T-cell (primary cell): ENCODE results near the gene KAZN. TPM values are rescaled to one million over a fixed set of nuclear protein-coding genes. Genes with fewer than 3 reads are reported as not detected.

Experiments used
- ATAC-seq, 4 experiments: fragments of 200-7000 bp in 3 of 4; fragments of 150-1000 bp in 1 of 4; cut with Tn5 transposase; replicated peaks in 1 of 4; 1 replicate in 3 of 4; 2 replicates in 1 of 4; pipeline ENCODE4 v1.10.0; 2021; ENCODE audit warnings: moderate library complexity in 3 of 4, mild to moderate bottlenecking in 2 of 4, moderate number of reproducible peaks in 1 of 4
- CTCF ChIA-PET, 2 donors: fragments of 300-600 bp; sonication (Branson Sonifier 250); formaldehyde crosslinking; loops; one replicate each; lab custom pipeline; 2022; ENCODE audit warnings: antibody characterized with exemption in 2 of 2; lab: Charles Lee
- POLR2A ChIA-PET, 2 donors: fragments of 300-600 bp; sonication (Branson Sonifier 250); formaldehyde crosslinking; loops; one replicate each; lab custom pipeline; 2022; ENCODE audit warnings: antibody characterized with exemption in 2 of 2; lab: Charles Lee
- DNase-seq, 35 experiments: peaks; one replicate each; pipeline versions ENCODE4 v3.0.0 to v3.0.0-alpha.2; 2013 to 2023
- H3K27ac ChIP-seq: one replicate; pipeline ENCODE4 v1.5.1; 2013; ENCODE audit warnings: low read length
- H3K27me3 ChIP-seq, 2 experiments: replicated peaks in 1 of 2; 1 replicate in 1 of 2; 2 replicates in 1 of 2; pipeline versions ENCODE4 v1.6.1 to v1.7.0; 2013; ENCODE audit warnings: low read length in 1 of 2, mixed read lengths in 1 of 2; ENCODE audit not compliant: control insufficient read depth in 2 of 2, insufficient read depth in 2 of 2; ENCODE audit errors: extremely low read depth in 1 of 2
- H3K36me3 ChIP-seq, 2 donors: 1 replicate in 1 of 2; 2 replicates in 1 of 2; pipeline versions ENCODE4 v1.6.1 to v1.7.0; 2013; ENCODE audit warnings: low read length in 1 of 2; ENCODE audit not compliant: control insufficient read depth in 2 of 2, insufficient read depth in 1 of 2; ENCODE audit errors: extremely low read depth in 1 of 2
- H3K4me1 ChIP-seq, 2 experiments: 1 replicate in 1 of 2; 2 replicates in 1 of 2; pipeline versions ENCODE4 v1.6.1 to v1.7.0; 2013; ENCODE audit warnings: low read length in 2 of 2, mixed read lengths in 1 of 2; ENCODE audit not compliant: insufficient read depth in 2 of 2, control insufficient read depth in 1 of 2; ENCODE audit errors: extremely low read depth in 1 of 2
- H3K4me3 ChIP-seq, 2 donors: 1 replicate in 1 of 2; 2 replicates in 1 of 2; pipeline versions ENCODE4 v1.5.1 to v1.7.0; 2013; ENCODE audit warnings: mild to moderate bottlenecking in 2 of 2, low read length in 1 of 2, moderate library complexity in 1 of 2; ENCODE audit not compliant: control insufficient read depth in 1 of 2; ENCODE audit errors: extremely low read depth in 1 of 2
- H3K9me3 ChIP-seq: 2 replicates; pipeline ENCODE4 v1.7.0; 2013
- H3K27ac Mint-ChIP-seq, 2 donors: one replicate each; pipeline ENCODE4 v1.8.0; 2020 to 2021; ENCODE audit warnings: mild to moderate bottlenecking in 2 of 2, mixed read lengths in 2 of 2
- H3K27me3 Mint-ChIP-seq, 2 donors: one replicate each; pipeline ENCODE4 v1.8.0; 2021 to 2022; ENCODE audit warnings: mixed read lengths in 2 of 2
- H3K36me3 Mint-ChIP-seq: one replicate; pipeline ENCODE4 v1.8.0; 2021; ENCODE audit warnings: mixed read lengths
- H3K4me1 Mint-ChIP-seq, 3 donors: one replicate each; pipeline ENCODE4 v1.8.0; 2020 to 2022; ENCODE audit warnings: mixed read lengths in 3 of 3, mild to moderate bottlenecking in 1 of 3
- H3K4me3 Mint-ChIP-seq, 3 donors: one replicate each; pipeline ENCODE4 v1.8.0; 2020 to 2022; ENCODE audit warnings: mild to moderate bottlenecking in 3 of 3, mixed read lengths in 3 of 3, moderate library complexity in 3 of 3
- H3K9me3 Mint-ChIP-seq, 3 donors: one replicate each; pipeline ENCODE4 v1.8.0; 2020 to 2022; ENCODE audit warnings: mixed read lengths in 3 of 3
- WGBS: methylation state at CpG from one replicate; pipeline ENCODE4 v1.1.5; 2013; ENCODE audit warnings: missing lambda C conversion rate; ENCODE audit not compliant: insufficient coverage; 5-methylcytosine and 5-hydroxymethylcytosine counted together
- total RNA-seq, 35 experiments: library from RNA in 6 of 35; stranded (reverse) in 6 of 35; fragments of 120-200 nt in 1 of 35; gene quantifications; one replicate each; pipeline versions ENCODE4 v1.2.1 to v1.2.4 and lab custom pipeline; 2013 to 2026

The KAZN gene
- total RNA-seq, 5 donors from 2014 or later (not counting 1 experiment from before 2014, with no cell fraction given) = 0.18 to 0.58 (median 0.30) TPM

DNA sequence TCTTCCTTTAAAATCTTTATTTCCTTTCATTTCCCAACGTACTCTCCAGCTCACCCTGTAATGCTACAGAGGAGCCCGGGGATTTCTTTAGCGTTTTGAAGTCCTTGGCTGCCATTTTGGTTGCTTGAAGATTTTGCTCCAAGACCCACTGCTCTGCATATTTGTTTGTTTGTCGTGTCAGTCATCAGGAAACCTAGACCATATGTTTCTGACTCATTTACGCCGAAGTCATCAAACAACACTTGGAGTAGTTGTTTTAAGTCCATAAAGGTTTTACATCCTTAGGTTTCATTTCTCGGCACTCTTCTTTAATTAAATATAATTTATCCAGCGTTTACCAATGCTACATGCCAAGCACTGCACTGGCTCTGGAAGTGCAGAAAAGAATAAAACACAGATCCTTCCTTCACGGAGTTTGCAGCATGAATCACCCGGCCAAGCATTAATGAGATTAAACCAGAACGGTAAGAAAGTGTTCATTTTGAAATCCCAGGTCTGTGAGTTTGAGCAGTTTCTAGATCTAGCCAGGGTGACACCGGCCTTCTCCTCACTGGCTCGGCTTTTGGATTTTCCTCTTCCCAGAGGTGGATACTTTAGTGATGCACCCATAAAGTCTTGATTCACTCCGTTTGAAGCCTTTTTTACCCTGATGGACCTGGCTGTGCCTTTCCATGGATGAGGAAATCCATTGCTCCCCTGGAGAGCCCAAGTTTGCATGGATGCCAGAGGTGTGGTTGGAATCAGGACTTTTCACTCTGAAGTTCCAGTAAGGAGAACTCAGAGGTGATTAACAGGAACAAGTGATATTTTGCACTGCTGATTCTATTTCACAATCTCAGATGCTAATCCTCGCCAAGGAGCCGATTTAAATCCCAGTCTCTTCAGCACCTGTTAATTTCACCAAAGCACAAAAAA lies 109.3 kb downstream of the KAZN start:
- H3K36me3 ChIP-seq = no peaks in the 10 kb centered on the region
- no peaks in the 10 kb centered on the region for H3K36me3 Mint-ChIP-seq
- no peaks in the 10 kb centered on the region for H3K4me1 Mint-ChIP-seq
- CTCF ChIA-PET = no interaction called here
- H3K4me3 ChIP-seq = no peak overlapping the region
- no peak for DNase-seq
- WGBS = 95% methylated on average over 8 of the region's 16 CpGs
- H3K4me1 ChIP-seq = no peaks in the 10 kb centered on the region
- peaks cover 0 to 10% of the 10 kb centered on the region in 2 experiments for H3K27me3 ChIP-seq
- H3K9me3 Mint-ChIP-seq = peaks cover 13 to 37% (median 13%) of the 10 kb centered on the region in 3 donors
- no peak overlapping the region for H3K27ac Mint-ChIP-seq
- no peak overlapping the region for H3K27ac ChIP-seq
- peaks cover 6 to 12% of the 10 kb centered on the region in 2 donors for H3K27me3 Mint-ChIP-seq
- no peak for ATAC-seq
- no peak overlapping the region for H3K4me3 Mint-ChIP-seq
- POLR2A ChIA-PET = no interaction called here
- H3K9me3 ChIP-seq = no peaks in the 10 kb centered on the region

DNA sequence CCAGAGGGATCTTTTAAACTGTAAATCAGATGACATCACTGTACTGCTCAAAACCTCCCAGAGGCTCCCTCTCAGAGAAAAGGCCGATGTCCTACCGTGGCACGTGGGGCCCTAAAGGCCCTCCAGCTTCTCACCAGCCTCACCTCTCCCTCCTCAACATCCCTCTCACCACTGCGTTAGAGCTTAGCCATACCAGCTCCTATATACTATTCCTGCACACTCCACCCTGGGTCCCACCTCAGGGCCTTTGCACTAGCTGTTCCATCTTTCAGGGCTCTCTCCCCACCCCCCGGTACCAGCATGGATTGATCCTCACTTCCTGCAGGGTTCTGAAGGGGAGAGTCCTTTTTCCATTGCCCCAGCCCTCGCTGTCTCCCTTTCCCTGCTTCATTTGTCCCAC lies 111.8 kb downstream of the KAZN start:
- peaks cover 7 to 34% (median 13%) of the 10 kb centered on the region in 3 donors for H3K9me3 Mint-ChIP-seq
- H3K36me3 ChIP-seq = no peaks in the 10 kb centered on the region
- WGBS = 92% methylated on average over 2 of the region's 6 CpGs
- H3K27ac ChIP-seq = no peak overlapping the region
- no peaks in the 10 kb centered on the region for H3K9me3 ChIP-seq
- ChIA-PET CTCF (no interaction called here), POLR2A (no interaction called here)
- ATAC-seq (no peak), DNase-seq (no peak)
- H3K4me1 Mint-ChIP-seq = no peaks in the 10 kb centered on the region
- H3K4me1 ChIP-seq = no peaks in the 10 kb centered on the region
- peaks cover 0 to 7% of the 10 kb centered on the region in 2 donors for H3K27me3 Mint-ChIP-seq
- H3K36me3 Mint-ChIP-seq = no peaks in the 10 kb centered on the region
- no peak overlapping the region for H3K4me3 ChIP-seq
- no peak overlapping the region for H3K27ac Mint-ChIP-seq
- H3K4me3 Mint-ChIP-seq = no peak overlapping the region
- peaks cover 0 to 5% of the 10 kb centered on the region in 2 experiments for H3K27me3 ChIP-seq

DNA sequence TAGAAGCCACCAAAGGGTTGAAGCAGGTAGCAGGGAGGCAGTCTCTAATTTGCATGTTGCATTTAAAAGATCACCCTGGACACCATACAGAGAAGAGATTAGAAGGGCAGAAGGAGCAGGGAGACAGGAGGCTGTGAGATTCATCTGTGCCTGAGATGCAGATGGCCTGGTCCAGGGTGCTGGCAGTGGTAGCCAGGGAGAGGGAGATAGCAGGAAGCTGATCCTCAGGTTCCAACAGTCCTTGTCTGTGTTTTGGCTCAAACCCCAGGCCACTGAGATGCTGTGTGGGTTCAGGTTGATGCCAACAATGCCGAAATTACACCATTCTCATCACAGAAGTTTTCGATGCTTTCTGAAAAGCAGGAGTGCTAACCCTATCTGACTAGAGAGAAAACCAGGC lies 113.7 kb downstream of the KAZN start:
- H3K9me3 ChIP-seq = no peaks in the 10 kb centered on the region
- no peaks in the 10 kb centered on the region for H3K36me3 ChIP-seq
- POLR2A ChIA-PET = no interaction called here
- no peaks in the 10 kb centered on the region for H3K36me3 Mint-ChIP-seq
- ATAC-seq (no peak), DNase-seq (no peak)
- H3K27me3 Mint-ChIP-seq = peaks cover 0 to 6% of the 10 kb centered on the region in 2 donors
- H3K9me3 Mint-ChIP-seq = peaks cover 5 to 28% (median 10%) of the 10 kb centered on the region in 3 donors
- no peak overlapping the region for H3K27ac ChIP-seq
- no peak overlapping the region for H3K4me3 ChIP-seq
- WGBS = 64% methylated on average over 2 of the region's 2 CpGs
- H3K4me1 Mint-ChIP-seq = no peaks in the 10 kb centered on the region
- CTCF ChIA-PET = no interaction called here
- peaks cover 0 to 5% of the 10 kb centered on the region in 2 experiments for H3K27me3 ChIP-seq
- H3K4me3 Mint-ChIP-seq = no peak overlapping the region
- no peaks in the 10 kb centered on the region for H3K4me1 ChIP-seq
- no peak overlapping the region for H3K27ac Mint-ChIP-seq

DNA sequence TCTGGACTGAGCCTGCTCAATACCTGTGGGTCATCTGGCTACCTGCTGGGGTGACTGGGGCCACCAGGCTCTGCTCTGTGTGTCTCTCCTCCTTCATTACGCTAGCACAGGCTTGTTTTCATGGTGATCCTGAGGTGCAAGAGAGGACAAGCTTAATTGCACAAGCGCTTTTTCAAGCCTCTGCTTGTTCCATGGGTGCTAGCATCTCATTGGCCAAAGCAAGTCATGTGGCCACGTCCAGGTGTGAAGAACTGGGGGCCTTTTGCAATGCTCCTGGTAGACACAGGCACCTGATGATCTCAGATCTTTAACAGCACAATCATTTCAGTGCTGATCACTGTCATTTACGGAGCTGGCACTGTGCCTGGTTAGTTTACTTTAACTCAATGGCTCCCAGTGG lies 114.6 kb downstream of the KAZN start:
- WGBS = 73% methylated on average over 2 of the region's 4 CpGs
- ChIA-PET POLR2A (no interaction called here), CTCF (no interaction called here)

DNA sequence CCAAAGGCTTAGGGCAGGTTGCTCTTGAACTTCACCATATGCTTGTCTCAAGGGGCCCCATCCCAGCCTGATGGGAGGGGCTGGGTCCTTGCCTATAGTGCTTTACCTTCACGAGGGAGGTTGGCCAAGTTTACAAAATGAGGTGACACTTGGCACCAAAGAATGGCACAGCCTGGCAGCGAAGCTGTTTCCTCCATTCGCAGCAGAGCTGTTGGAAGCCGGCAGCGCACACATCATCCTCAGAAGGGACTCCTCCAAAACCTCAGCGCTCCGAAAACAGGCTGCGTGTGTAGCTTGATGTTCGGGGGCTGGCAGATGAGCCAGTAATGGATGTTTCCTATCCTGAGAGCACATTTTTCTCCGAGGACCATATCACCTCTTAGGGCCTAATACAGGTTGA lies 116.8 kb downstream of the KAZN start:
- Histone ChIP-seq H3K9me3 (no peaks in the 10 kb centered on the region), H3K27me3 (peaks cover 0 to 6% of the 10 kb centered on the region in 2 experiments), H3K36me3 (no peaks in the 10 kb centered on the region), H3K4me3 (no peak overlapping the region), H3K27ac (no peak overlapping the region), H3K4me1 (no peaks in the 10 kb centered on the region)
- no peaks in the 10 kb centered on the region for H3K36me3 Mint-ChIP-seq
- ChIA-PET POLR2A (no interaction called here), CTCF (no interaction called here)
- no peak overlapping the region for H3K4me3 Mint-ChIP-seq
- peaks cover 0 to 4% of the 10 kb centered on the region in 2 donors for H3K27me3 Mint-ChIP-seq
- DNase-seq (no peak), ATAC-seq (no peak)
- peaks cover 2 to 3% (median 3%) of the 10 kb centered on the region in 3 donors for H3K9me3 Mint-ChIP-seq
- H3K4me1 Mint-ChIP-seq = no peaks in the 10 kb centered on the region
- H3K27ac Mint-ChIP-seq = no peak overlapping the region
- WGBS = 89% methylated on average over 8 of the region's 10 CpGs

More for the DNA sequence above, 114.6 kb downstream of the KAZN start:
- H3K36me3 ChIP-seq = no peaks in the 10 kb centered on the region
- H3K9me3 Mint-ChIP-seq = peaks cover 5 to 22% (median 8%) of the 10 kb centered on the region in 3 donors
- no peaks in the 10 kb centered on the region for H3K4me1 ChIP-seq
- no peaks in the 10 kb centered on the region for H3K36me3 Mint-ChIP-seq
- peaks cover 0 to 8% of the 10 kb centered on the region in 2 experiments for H3K27me3 ChIP-seq
- ATAC-seq (no peak), DNase-seq (no peak)
- peaks cover 0 to 6% of the 10 kb centered on the region in 2 donors for H3K27me3 Mint-ChIP-seq
- H3K27ac Mint-ChIP-seq = no peak overlapping the region
- no peaks in the 10 kb centered on the region for H3K4me1 Mint-ChIP-seq
- H3K4me3 ChIP-seq = no peak overlapping the region
- H3K9me3 ChIP-seq = no peaks in the 10 kb centered on the region
- no peak overlapping the region for H3K4me3 Mint-ChIP-seq
- no peak overlapping the region for H3K27ac ChIP-seq

DNA sequence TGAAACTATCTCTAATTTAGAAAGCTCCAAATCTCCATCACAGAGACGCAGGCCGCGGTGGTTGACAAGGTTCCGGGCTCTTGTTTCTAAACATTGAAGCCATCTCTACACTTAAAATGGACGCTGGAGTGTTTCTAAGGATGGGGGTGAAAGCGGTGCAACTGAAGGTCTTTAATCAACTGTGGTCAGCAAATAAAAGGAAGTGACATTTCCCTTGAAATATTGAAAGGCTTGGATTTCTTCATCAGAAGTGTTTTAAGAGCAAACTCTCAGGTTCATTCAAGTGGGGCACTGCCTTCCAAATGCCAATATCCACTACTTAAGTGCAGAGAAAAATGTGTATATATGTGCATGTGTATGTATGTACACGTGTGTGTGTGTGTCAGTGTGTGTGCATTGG lies 117.3 kb downstream of the KAZN start:
- ATAC-seq (no peak), DNase-seq (no peak)
- Mint-ChIP-seq H3K27me3 (no peaks in the 10 kb centered on the region), H3K9me3 (peaks cover 0 to 2% (median 0%) of the 10 kb centered on the region in 3 donors), H3K4me1 (no peaks in the 10 kb centered on the region), H3K4me3 (no peak overlapping the region), H3K36me3 (no peaks in the 10 kb centered on the region), H3K27ac (no peak overlapping the region)
- no peaks in the 10 kb centered on the region for H3K36me3 ChIP-seq
- H3K27me3 ChIP-seq = peaks cover 0 to 6% of the 10 kb centered on the region in 2 experiments
- no peak overlapping the region for H3K27ac ChIP-seq
- H3K4me1 ChIP-seq = no peaks in the 10 kb centered on the region
- H3K9me3 ChIP-seq = no peaks in the 10 kb centered on the region
- no CpG with 5 or more reads among the region's 7 CpGs for WGBS
- no peak overlapping the region for H3K4me3 ChIP-seq
- ChIA-PET POLR2A (no interaction called here), CTCF (no interaction called here)
